Hepatocyte (in vitro differentiated cells): ENCODE data around the gene CA14. TPM values are rescaled to one million over a fixed set of nuclear protein-coding genes. Genes with fewer than 3 reads are reported as not detected.
"Not testable (repeated sequence)": the region's sequence is repeated elsewhere in the genome, so short reads cannot be mapped to it uniquely, and the experiment has no call there.

Source experiments
- DNase-seq: peaks from one replicate; pipeline ENCODE4 v3.0.0-alpha.2; 2016; ENCODE audit warnings: low spot score
- H2AFZ ChIP-seq: fragments of 200-600 bp; sonication (generic); 2 replicates; pipeline ENCODE4 v1.6.0; 2016; ENCODE audit warnings: antibody characterized with exemption, mild to moderate bottlenecking
- H3K27ac ChIP-seq: fragments of 200-600 bp; sonication (generic); 2 replicates; pipeline ENCODE4 v1.5.1; 2016; ENCODE audit warnings: mild to moderate bottlenecking
- H3K27me3 ChIP-seq: fragments of 200-600 bp; sonication (generic); 2 replicates; pipeline ENCODE4 v1.6.1; 2016
- H3K36me3 ChIP-seq: fragments of 200-600 bp; sonication (generic); replicated peaks from 2 replicates; pipeline ENCODE4 v1.5.1; 2016; ENCODE audit warnings: low read depth; ENCODE audit not compliant: insufficient read depth
- H3K4me1 ChIP-seq: fragments of 200-600 bp; sonication (generic); 2 replicates; pipeline ENCODE4 v1.5.1; 2016; ENCODE audit warnings: mild to moderate bottlenecking, moderate library complexity; ENCODE audit not compliant: insufficient read depth
- H3K4me2 ChIP-seq: fragments of 200-600 bp; sonication (generic); 2 replicates; pipeline ENCODE4 v1.6.0; 2016
- H3K4me3 ChIP-seq: fragments of 200-600 bp; sonication (generic); 2 replicates; pipeline ENCODE4 v1.5.1; 2016; ENCODE audit warnings: mild to moderate bottlenecking
- H3K79me2 ChIP-seq: fragments of 200-600 bp; sonication (generic); 2 replicates; pipeline ENCODE4 v1.6.0; 2017; ENCODE audit warnings: mild to moderate bottlenecking
- H3K9me2 ChIP-seq: fragments of 200-600 bp; sonication (generic); replicated peaks from 2 replicates; pipeline ENCODE4 v1.6.0; 2017; ENCODE audit warnings: mild to moderate bottlenecking; ENCODE audit not compliant: insufficient read depth
- H3K9me3 ChIP-seq: fragments of 200-600 bp; sonication (generic); 2 replicates; pipeline ENCODE4 v1.5.1; 2016; ENCODE audit warnings: low read depth, mild to moderate bottlenecking
- H4K20me1 ChIP-seq: fragments of 200-600 bp; sonication (generic); 2 replicates; pipeline ENCODE4 v1.6.0; 2016; ENCODE audit warnings: mild to moderate bottlenecking; ENCODE audit not compliant: insufficient read depth, poor library complexity, severe bottlenecking
- EZH2 ChIP-seq: fragments of 200-600 bp; sonication (generic); IDR thresholded peaks from 2 replicates; pipeline ENCODE4 v1.6.1; 2016; ENCODE audit warnings: antibody characterized with exemption, mild to moderate bottlenecking, borderline replicate concordance
- EZH2phosphoT487 ChIP-seq: fragments of 200-600 bp; sonication (generic); IDR thresholded peaks from one replicate; pipeline ENCODE4 v1.6.1; 2018; ENCODE audit warnings: antibody characterized with exemption, mild to moderate bottlenecking, low read depth, moderate library complexity; ENCODE audit not compliant: unreplicated experiment, severe bottlenecking
- WGBS: methylation state at CpG from one replicate; pipeline ENCODE4 v1.1.6; 2016; ENCODE audit warnings: low lambda C conversion rate; ENCODE audit errors: missing lambda C conversion rate; 5-methylcytosine and 5-hydroxymethylcytosine counted together
- polyA plus RNA-seq: library from polyadenylated mRNA; unstranded; fragments of >200 nt; fragmentation: Nextera tagmentation; extraction: Ambion mirVana; gene quantifications from 2 replicates; pipeline ENCODE4 v1.2.1, GENCODE V29; 2016
- total RNA-seq: library from RNA; depleted of rRNA; stranded (reverse); fragments of >200 nt; gene quantifications from 2 replicates; pipeline ENCODE4 v1.2.3, GENCODE V29; 2014
- TF ChIP-seq, protein P1 (sequence below): fragments of 200-600 bp; sonication (generic); IDR thresholded peaks from 2 replicates; pipeline ENCODE4 v1.5.1; 2016; ENCODE audit warnings: antibody characterized with exemption, mild to moderate bottlenecking; ENCODE audit not compliant: poor library complexity

CA14 gene
- total and polyA plus RNA-seq, 2 experiments from 2014 or later = 4.6 to 7.3 TPM

DNA sequence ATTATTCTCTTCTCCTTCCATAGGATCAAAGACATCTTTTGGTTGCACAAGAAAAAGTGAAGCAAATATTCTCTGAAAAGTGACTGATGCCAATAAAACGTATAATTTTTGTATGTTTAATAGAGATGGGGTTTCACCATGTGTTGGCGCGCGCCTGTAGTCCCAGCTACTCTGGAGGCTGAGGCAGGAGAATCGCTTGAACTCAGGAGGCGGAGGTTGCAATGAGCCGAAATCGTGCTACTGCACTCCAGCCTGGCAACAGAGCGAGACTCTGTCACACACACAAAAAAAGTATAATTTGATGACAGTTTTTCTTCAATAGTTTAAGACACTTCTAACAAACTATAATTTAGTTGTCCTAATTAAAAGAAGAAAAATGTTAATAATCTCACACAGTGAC lies 45.5 kb upstream of the CA14 start:
- no peak for DNase-seq
- no peaks in the 10 kb centered on the region for H3K27me3 ChIP-seq
- TF ChIP-seq EZH2 (no peak), EZH2phosphoT487 (no peak)
- TF ChIP-seq, protein P1, sequence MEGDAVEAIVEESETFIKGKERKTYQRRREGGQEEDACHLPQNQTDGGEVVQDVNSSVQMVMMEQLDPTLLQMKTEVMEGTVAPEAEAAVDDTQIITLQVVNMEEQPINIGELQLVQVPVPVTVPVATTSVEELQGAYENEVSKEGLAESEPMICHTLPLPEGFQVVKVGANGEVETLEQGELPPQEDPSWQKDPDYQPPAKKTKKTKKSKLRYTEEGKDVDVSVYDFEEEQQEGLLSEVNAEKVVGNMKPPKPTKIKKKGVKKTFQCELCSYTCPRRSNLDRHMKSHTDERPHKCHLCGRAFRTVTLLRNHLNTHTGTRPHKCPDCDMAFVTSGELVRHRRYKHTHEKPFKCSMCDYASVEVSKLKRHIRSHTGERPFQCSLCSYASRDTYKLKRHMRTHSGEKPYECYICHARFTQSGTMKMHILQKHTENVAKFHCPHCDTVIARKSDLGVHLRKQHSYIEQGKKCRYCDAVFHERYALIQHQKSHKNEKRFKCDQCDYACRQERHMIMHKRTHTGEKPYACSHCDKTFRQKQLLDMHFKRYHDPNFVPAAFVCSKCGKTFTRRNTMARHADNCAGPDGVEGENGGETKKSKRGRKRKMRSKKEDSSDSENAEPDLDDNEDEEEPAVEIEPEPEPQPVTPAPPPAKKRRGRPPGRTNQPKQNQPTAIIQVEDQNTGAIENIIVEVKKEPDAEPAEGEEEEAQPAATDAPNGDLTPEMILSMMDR = no peak
- no peaks in the 10 kb centered on the region for H4K20me1 ChIP-seq
- H3K9me2 ChIP-seq = no peaks in the 10 kb centered on the region
- H3K27ac ChIP-seq = no peak overlapping the region
- H3K36me3 ChIP-seq = no peaks in the 10 kb centered on the region
- 97% methylated on average over 9 of the region's 9 CpGs for WGBS
- no peak overlapping the region for H3K4me2 ChIP-seq
- no peaks in the 10 kb centered on the region for H3K79me2 ChIP-seq
- no peaks in the 10 kb centered on the region for H3K9me3 ChIP-seq
- H3K4me3 ChIP-seq = no peak overlapping the region
- H3K4me1 ChIP-seq = peaks cover 4% of the 10 kb centered on the region
- H2AFZ ChIP-seq = no peak overlapping the region

DNA sequence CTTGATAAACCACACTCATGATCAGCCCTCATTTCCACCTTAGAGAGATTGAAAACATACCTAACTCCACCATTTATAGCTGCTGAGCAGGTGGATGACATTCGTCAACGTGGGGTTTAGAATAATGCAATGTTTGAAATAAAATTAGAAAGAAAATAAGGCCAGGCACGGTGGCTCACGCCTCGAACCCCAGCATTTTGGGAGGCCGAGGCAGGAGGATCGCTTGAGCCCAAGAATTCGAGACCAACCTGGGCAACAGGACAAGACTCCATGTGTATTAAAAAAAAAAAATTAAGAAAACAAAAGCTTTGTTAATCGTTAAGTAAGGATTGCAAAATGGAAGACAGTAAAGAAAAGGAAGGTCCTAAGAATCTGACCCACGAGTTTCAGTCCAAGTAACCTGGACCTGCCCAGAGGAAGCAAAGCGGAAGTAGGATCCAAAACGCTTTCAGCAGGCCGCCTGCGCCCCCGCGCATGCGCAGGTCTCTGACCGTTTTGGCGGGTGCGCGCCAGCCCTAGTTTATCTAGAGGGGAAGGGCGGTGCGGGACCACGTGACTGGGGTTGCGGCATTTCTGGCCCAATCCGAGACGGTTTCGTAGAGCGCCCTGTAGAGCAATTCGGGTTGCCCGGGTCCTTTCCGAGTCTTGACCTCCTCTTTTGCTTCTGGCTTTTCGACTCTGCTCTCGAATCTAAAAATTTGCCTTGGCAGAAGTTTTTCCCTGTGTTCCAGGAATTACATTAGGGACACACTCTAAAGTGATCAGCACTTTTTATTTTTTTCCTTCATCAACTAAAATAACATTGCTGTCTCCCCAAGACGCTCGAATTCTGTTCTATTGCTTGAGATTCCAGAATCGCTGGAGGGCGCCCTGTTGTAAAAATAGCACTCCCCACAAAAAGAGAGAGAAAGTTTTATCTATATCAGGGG lies 44.1 kb upstream of the CA14 start:
- H3K4me2 ChIP-seq = peak overlapping the region; percentile 77
- H3K27ac ChIP-seq = peak overlapping the region; percentile 74
- peak overlapping the region; percentile 82 for H2AFZ ChIP-seq
- no peaks in the 10 kb centered on the region for H3K9me3 ChIP-seq
- no peaks in the 10 kb centered on the region for H3K36me3 ChIP-seq
- H3K9me2 ChIP-seq = no peaks in the 10 kb centered on the region
- H3K27me3 ChIP-seq = no peaks in the 10 kb centered on the region
- 19% methylated on average over 36 of the region's 38 CpGs for WGBS
- peak; percentile 98 for DNase-seq
- H3K79me2 ChIP-seq = no peaks in the 10 kb centered on the region
- peaks cover 4% of the 10 kb centered on the region for H3K4me1 ChIP-seq
- TF ChIP-seq, protein P1 = peak; percentile 54
- no peak for TF ChIP-seq EZH2phosphoT487
- H4K20me1 ChIP-seq = no peaks in the 10 kb centered on the region
- H3K4me3 ChIP-seq = peak overlapping the region; percentile 59

DNA sequence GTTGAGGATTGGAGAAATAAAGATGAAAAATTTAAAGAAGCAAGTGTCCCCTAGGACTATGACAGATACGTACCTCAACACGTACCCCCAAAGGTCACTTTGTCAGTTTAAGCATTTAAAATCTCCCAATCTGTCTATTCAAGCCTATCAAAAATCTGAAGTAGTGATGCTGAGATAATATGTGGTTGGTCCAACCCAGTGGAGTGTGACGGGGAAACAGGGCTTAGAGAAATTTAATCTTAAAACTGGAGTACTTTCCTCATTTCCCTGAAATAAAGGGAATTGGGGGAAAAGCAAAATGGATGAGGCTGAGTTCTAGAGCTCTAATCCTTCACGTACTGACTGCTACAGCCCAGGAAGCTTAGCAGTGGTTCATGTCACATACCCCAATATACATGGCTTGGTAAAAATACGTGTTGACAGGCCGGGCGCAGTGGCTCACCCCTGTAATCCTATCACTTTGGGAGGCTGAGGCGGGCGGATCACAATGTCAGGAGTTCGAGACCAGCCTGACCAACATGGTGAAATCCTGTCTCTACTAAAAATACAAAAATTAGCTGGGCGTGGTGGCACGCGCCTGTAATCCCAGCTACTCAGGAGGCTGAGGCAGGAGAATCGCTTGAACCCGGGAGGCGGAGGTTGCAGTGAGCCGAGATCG lies 43.3 kb upstream of the CA14 start:
- peak overlapping the region; percentile 59 for H3K4me3 ChIP-seq
- H3K36me3 ChIP-seq, H3K9me2 ChIP-seq, H3K4me1 ChIP-seq, H4K20me1 ChIP-seq, H3K9me3 ChIP-seq, H3K79me2 ChIP-seq, DNase-seq, H3K27me3 ChIP-seq: not testable (repeated sequence)
- peak overlapping the region; percentile 74 for H3K27ac ChIP-seq
- H3K4me2 ChIP-seq = peak overlapping the region; percentile 77
- WGBS = 70% methylated on average over 14 of the region's 18 CpGs
- peak overlapping the region; percentile 82 for H2AFZ ChIP-seq

DNA sequence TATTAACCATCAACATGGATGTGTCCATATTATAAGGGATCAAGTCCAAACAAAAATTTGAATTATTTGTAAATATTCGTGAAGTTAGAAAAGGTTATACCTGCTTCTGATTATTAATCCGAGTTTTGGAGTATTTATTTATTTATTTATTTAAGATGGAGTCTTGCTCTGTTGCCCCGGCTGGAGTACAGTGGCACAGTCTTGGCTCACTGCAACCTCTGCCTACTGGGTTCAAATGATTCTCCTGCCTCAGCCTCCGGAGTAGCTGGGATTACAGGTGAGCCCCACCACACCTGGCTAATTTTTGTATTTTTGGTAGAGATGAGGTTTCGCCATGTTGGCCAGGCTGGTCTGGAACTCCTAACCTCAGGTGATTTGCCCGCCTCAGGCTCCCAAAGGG lies 41.7 kb upstream of the CA14 start:
- 95% methylated on average over 6 of the region's 6 CpGs for WGBS
- H3K79me2 ChIP-seq, H4K20me1 ChIP-seq, H3K36me3 ChIP-seq, H3K9me3 ChIP-seq, H3K27ac ChIP-seq, H3K9me2 ChIP-seq, H3K4me2 ChIP-seq, H3K4me1 ChIP-seq, H3K4me3 ChIP-seq, H2AFZ ChIP-seq, H3K27me3 ChIP-seq, DNase-seq: not testable (repeated sequence)
